NCI-H345 treated with DMSO at 0.1 percent for 48 hours (cell line): Measurements from ENCODE around the gene MYO18B.
"Not testable (repeated sequence)": the region's sequence is repeated elsewhere in the genome, so short reads cannot be mapped to it uniquely, and the experiment has no call there.

Experiments
- DNase-seq: peaks from one replicate; lab custom pipeline; 2025; ENCODE audit not compliant: unreplicated experiment; lab: John Stamatoyannopoulos, UW

Gene MYO18B

GRCh38 chr22:25970999-25971811, 229.2 kb downstream of the MYO18B start:
- no peak for DNase-seq

- no peak for DNase-seq
Measured at GRCh38 chr22:25972397-25972796, 230.4 kb downstream of the MYO18B start.

GRCh38 chr22:25976356-25976755, 234.4 kb downstream of the MYO18B start:
- no peak for DNase-seq

GRCh38 chr22:25979968-25980367, 238.0 kb downstream of the MYO18B start:
- no peak for DNase-seq

GRCh38 chr22:25984911-25985310, 242.9 kb downstream of the MYO18B start:
- not testable (repeated sequence) for DNase-seq

GRCh38 chr22:25987948-25988347, 246.0 kb downstream of the MYO18B start:
- DNase-seq = no peak

GRCh38 chr22:25990940-25991339, 249.0 kb downstream of the MYO18B start:
- DNase-seq = no peak

- DNase-seq = no peak
Measured at GRCh38 chr22:25992331-25992730, 250.3 kb downstream of the MYO18B start.

GRCh38 chr22:25996669-25997068, 254.7 kb downstream of the MYO18B start:
- no peak for DNase-seq

GRCh38 chr22:25997886-25998775, 256.1 kb downstream of the MYO18B start:
- DNase-seq = no peak

GRCh38 chr22:26002456-26002855, 260.5 kb downstream of the MYO18B start:
- no peak for DNase-seq

- DNase-seq = no peak
Measured at GRCh38 chr22:26004477-26004876, 262.5 kb downstream of the MYO18B start.

GRCh38 chr22:26008587-26008986, 266.6 kb downstream of the MYO18B start:
- no peak for DNase-seq

GRCh38 chr22:26016916-26017315, 274.9 kb downstream of the MYO18B start:
- no peak for DNase-seq

- DNase-seq = no peak
Measured at GRCh38 chr22:26017932-26018331, 275.9 kb downstream of the MYO18B start.

GRCh38 chr22:26019596-26019995, 277.6 kb downstream of the MYO18B start:
- DNase-seq = no peak

- no peak for DNase-seq
Measured at GRCh38 chr22:26021516-26021915, 279.5 kb downstream of the MYO18B start.

- DNase-seq = no peak
Measured at GRCh38 chr22:26023104-26023775, 281.3 kb downstream of the MYO18B start.

- no peak for DNase-seq
Measured at GRCh38 chr22:26025626-26026025, 283.6 kb downstream of the MYO18B start.

GRCh38 chr22:26027341-26027740, 285.4 kb downstream of the MYO18B start:
- no peak for DNase-seq

GRCh38 chr22:26031641-26032040, 289.7 kb downstream of the MYO18B start:
- DNase-seq = no peak
